ENCODE measurements around the gene RGS12.

Gene RGS12

GRCh38 chr4:3304831-3305609, 12.2 kb downstream of the RGS12 start:
- TF ChIP-seq, protein P1, sequence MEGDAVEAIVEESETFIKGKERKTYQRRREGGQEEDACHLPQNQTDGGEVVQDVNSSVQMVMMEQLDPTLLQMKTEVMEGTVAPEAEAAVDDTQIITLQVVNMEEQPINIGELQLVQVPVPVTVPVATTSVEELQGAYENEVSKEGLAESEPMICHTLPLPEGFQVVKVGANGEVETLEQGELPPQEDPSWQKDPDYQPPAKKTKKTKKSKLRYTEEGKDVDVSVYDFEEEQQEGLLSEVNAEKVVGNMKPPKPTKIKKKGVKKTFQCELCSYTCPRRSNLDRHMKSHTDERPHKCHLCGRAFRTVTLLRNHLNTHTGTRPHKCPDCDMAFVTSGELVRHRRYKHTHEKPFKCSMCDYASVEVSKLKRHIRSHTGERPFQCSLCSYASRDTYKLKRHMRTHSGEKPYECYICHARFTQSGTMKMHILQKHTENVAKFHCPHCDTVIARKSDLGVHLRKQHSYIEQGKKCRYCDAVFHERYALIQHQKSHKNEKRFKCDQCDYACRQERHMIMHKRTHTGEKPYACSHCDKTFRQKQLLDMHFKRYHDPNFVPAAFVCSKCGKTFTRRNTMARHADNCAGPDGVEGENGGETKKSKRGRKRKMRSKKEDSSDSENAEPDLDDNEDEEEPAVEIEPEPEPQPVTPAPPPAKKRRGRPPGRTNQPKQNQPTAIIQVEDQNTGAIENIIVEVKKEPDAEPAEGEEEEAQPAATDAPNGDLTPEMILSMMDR (IDR thresholded peaks at IDR 0.05) = no peak

DNA sequence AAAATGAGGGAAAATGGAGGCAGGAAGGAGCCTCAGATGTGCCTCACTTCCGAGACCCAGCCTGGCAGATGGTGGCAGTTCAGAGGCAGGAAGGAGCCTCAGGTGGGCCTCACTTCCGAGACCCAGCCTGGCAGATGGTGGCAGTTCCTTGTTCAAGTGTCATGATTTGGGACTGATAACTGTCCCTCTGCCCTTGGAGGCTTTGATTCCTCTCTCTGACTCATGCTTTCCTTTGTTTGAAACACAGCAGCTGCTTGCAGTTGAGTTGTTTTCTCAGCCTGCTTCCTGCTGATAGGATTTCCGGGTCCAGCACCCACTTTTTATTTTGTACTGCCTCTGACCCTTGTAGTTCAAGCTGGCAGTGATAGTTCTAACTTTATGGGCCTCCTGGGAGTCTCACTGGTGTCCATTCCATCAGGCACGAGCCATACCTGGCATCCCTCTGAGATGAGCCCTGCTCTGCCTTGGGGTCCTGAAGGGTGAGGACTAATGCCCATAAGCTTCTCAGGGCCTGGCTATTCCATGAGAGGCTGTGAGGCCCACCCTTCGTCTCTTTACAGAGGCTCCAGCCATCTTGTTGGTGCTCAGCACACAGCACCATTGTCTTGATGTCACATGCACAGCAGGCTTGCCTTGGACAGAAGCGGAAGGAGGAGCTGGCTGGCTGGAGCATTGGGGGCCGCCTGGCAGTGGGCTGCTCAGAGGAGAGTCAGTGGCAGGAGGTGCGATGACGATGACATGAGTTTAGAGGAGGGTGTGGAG, 13.0 kb downstream of the RGS12 start:
- TF ChIP-seq, protein P1 (IDR thresholded peaks at IDR 0.05) = no peak

GRCh38 chr4:3306450-3306849, 13.6 kb downstream of the RGS12 start:
- TF ChIP-seq, protein P1 (IDR thresholded peaks at IDR 0.05) = no peak

DNA sequence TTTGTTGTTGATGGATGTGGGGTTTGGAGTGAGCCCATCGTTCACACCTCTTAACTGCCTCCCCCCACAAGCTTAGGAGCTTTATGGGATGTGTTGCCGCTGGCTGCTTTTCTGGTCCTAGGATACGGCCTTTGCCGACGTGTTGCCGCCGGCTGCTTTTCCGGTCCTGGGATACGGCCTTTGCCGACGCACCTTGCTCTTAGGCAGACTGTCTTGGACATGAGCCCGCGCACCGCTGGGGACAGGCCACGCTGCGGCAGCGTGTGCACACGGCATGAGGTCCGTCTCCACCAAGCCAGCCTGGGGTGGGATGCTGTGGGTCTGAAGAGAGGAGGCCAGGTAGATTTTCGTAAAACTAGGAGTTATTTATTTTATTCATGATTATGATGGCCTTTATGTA, 14.2 kb downstream of the RGS12 start:
- TF ChIP-seq, protein P1 (IDR thresholded peaks at IDR 0.05) = no peak

- TF ChIP-seq, protein P1 (IDR thresholded peaks at IDR 0.05) = no peak
These were observed 14.7 kb downstream of the RGS12 start for GRCh38 chr4:3307486-3307885.

DNA sequence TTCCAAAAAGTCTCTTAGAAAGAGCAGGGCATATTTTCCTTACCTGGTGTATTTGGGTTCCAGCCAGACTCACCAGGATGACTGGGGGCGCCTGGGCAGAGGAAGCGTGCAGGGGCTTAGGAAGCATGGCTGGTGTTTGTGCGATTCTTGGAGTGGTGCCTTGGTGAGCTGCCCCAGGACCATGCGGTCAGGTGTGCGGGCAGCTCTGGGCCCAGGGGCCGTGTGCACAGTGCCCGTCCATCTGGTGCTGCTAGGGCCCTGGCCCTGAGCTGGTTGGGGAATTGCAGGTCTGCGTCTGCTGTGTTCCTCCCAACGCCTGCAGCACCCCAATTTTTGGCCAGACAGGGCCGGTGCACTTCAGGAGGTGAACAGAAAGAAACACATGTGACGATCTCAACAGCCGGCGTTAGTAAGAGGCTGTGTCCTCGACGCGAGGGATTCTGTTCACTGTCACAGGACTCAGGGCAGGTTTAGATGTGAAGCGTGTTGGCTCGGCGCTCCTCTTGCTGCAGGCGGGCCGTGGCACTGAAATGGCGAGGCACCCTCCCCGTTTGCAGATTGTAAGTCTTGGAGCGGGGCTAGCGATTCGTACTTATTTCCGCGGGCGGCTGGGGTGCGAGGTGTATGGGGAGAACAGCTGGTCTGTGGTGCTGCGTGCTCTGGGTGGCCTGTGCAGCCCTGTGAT, 15.2 kb downstream of the RGS12 start:
- TF ChIP-seq, protein P1 (IDR thresholded peaks at IDR 0.05) = no peak

GRCh38 chr4:3308691-3309090, 15.9 kb downstream of the RGS12 start:
- TF ChIP-seq, protein P1 (IDR thresholded peaks at IDR 0.05) = no peak

Measured in LNCAP (cell line).